Ovary (tissue), 9 donors: ENCODE results near the gene EML6. TPM values are rescaled to one million over a fixed set of nuclear protein-coding genes. Genes with fewer than 3 reads are reported as not detected.

ENCODE experiments used
- DNase-seq, 5 donors: peaks; one replicate each; pipeline ENCODE4 v3.0.0-alpha.2; 2019 to 2020
- H3K27ac ChIP-seq, 2 donors: fragments of 200-600 bp; one replicate each; pipeline versions ENCODE4 v1.5.1 to v1.8.0; 2019 to 2022
- H3K27me3 ChIP-seq: fragments of 200-600 bp; one replicate; pipeline ENCODE4 v1.8.0; 2022
- H3K36me3 ChIP-seq: fragments of 200-600 bp; sonication (generic); one replicate; pipeline ENCODE4 v1.5.1; 2019
- H3K4me1 ChIP-seq: one replicate; pipeline ENCODE4 v1.8.1; 2013; ENCODE audit warnings: mild to moderate bottlenecking, moderate library complexity; ENCODE audit not compliant: insufficient read depth
- H3K4me3 ChIP-seq: fragments of 200-600 bp; sonication (generic); one replicate; pipeline ENCODE4 v1.5.1; 2017
- H3K9me3 ChIP-seq, 2 donors: fragments of 200-600 bp in 1 of 2; sonication (generic) in 1 of 2; one replicate each; pipeline versions ENCODE4 v1.5.1 to v1.8.1; 2013 to 2019; ENCODE audit warnings: mild to moderate bottlenecking in 1 of 2, moderate library complexity in 1 of 2
- EP300 ChIP-seq: sonication (generic); formaldehyde crosslinking; IDR thresholded peaks from one replicate; pipeline ENCODE4 v1.6.1; 2017; ENCODE audit warnings: antibody characterized with exemption
- POLR2A ChIP-seq: fragments of 450-650 bp; IDR thresholded peaks from one replicate; pipeline ENCODE4 v1.6.1; 2017; ENCODE audit warnings: antibody characterized with exemption, mild to moderate bottlenecking, moderate library complexity
- WGBS, 3 donors: extraction: QIAGEN DNeasy Blood & Tissue Kit in 1 of 3; methylation state at CpG; one replicate each; pipeline versions ENCODE4 v1.1.5 to v1.1.7; 2013 to 2017; 5-methylcytosine and 5-hydroxymethylcytosine counted together
- intact Hi-C, 4 donors: fragments of 100-400 bp; cut with DNase I; formaldehyde crosslinking; loops; one replicate each; pipeline versions ENCODE4 v1.11.0 to v1.15.1; 2022 to 2023
- polyA plus RNA-seq, 2 donors: library from polyadenylated mRNA; stranded (reverse); fragments of 200-250 nt in 1 of 2; fragments of 350-450 nt in 1 of 2; fragmentation: Illumina TruSeq in 1 of 2; extraction: RNeasy Lipid Tissue Mini Kit (QIAGEN cat#74804) in 1 of 2; gene quantifications; one replicate each; pipeline ENCODE4 v1.2.3, GENCODE V29; 2013 to 2014
- total RNA-seq, 7 donors: library from RNA; depleted of rRNA in 2 of 7; stranded (reverse); fragments of >200 nt in 2 of 7; fragmentation: NEBNext Ultra II Directional in 3 of 7; extraction: Animal tissue kit (Norgen Biotek cat#: 25700) in 3 of 7; gene quantifications; one replicate each; pipeline versions ENCODE4 v1.1.0 to v1.2.4, GENCODE V29; 2016 to 2023
- TF ChIP-seq, protein P1 (sequence below), 3 donors: fragments of 450-650 bp in 2 of 3; fragments of 200-600 bp in 1 of 3; IDR thresholded peaks; one replicate each; pipeline versions ENCODE4 v1.5.1 to v1.8.0; 2016 to 2022; ENCODE audit warnings: antibody characterized with exemption in 3 of 3, mild to moderate bottlenecking in 1 of 3
- donor health status: DM: no; HTN: no; CAD: no; lungs with moderate emphysema.
- donor health status: DM: no; HTN: no; CAD: no.
- donor health status: Bipolar disorder and iron deficiency.
- donor health status: DM: yes; HTN: yes; CAD: no.
- donor health status: DM: no; HTN: no; CAD: no.
- donor health status: DM: yes; HTN: yes; CAD: no.

Gene EML6
- total and polyA plus RNA-seq, 9 donors, result 0.22 to 3.7 (median 0.48) TPM

DNA sequence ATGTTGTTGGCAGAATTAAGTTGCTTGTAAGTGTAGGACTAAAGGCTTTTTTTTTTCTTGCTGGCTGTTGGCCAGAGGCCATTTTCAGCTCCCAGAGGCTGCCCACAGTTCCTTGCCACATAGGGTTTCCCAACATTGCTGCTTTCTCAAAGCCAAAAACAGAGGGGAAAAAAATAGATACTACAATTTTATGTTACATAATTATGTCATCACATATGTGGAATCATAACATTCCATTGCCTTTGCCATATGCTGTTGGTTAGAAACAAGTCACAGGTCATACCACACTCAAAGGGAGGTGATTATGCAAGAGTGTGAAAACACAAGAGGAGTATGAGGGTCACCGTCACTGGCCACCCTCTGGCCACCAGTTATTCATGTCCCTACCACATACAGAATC lies 172.3 kb downstream of the EML6 start:
- TF ChIP-seq EP300, result no peak
- TF ChIP-seq, protein P1, sequence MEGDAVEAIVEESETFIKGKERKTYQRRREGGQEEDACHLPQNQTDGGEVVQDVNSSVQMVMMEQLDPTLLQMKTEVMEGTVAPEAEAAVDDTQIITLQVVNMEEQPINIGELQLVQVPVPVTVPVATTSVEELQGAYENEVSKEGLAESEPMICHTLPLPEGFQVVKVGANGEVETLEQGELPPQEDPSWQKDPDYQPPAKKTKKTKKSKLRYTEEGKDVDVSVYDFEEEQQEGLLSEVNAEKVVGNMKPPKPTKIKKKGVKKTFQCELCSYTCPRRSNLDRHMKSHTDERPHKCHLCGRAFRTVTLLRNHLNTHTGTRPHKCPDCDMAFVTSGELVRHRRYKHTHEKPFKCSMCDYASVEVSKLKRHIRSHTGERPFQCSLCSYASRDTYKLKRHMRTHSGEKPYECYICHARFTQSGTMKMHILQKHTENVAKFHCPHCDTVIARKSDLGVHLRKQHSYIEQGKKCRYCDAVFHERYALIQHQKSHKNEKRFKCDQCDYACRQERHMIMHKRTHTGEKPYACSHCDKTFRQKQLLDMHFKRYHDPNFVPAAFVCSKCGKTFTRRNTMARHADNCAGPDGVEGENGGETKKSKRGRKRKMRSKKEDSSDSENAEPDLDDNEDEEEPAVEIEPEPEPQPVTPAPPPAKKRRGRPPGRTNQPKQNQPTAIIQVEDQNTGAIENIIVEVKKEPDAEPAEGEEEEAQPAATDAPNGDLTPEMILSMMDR (IDR thresholded peaks at IDR 0.05), result no peak
- TF ChIP-seq POLR2A, result no peak
- Histone ChIP-seq H3K27ac (no peak overlapping the region), H3K9me3 (no peaks in the 10 kb centered on the region), H3K27me3 (no peaks in the 10 kb centered on the region), H3K4me1 (no peaks in the 10 kb centered on the region), H3K4me3 (no peak overlapping the region), H3K36me3 (no peaks in the 10 kb centered on the region)
- WGBS, 3 donors, result 91 to 100% (median 98%) methylated on average over 1 of the region's 1 CpG
- no peak for DNase-seq
- intact Hi-C loops, result no loop called here

DNA sequence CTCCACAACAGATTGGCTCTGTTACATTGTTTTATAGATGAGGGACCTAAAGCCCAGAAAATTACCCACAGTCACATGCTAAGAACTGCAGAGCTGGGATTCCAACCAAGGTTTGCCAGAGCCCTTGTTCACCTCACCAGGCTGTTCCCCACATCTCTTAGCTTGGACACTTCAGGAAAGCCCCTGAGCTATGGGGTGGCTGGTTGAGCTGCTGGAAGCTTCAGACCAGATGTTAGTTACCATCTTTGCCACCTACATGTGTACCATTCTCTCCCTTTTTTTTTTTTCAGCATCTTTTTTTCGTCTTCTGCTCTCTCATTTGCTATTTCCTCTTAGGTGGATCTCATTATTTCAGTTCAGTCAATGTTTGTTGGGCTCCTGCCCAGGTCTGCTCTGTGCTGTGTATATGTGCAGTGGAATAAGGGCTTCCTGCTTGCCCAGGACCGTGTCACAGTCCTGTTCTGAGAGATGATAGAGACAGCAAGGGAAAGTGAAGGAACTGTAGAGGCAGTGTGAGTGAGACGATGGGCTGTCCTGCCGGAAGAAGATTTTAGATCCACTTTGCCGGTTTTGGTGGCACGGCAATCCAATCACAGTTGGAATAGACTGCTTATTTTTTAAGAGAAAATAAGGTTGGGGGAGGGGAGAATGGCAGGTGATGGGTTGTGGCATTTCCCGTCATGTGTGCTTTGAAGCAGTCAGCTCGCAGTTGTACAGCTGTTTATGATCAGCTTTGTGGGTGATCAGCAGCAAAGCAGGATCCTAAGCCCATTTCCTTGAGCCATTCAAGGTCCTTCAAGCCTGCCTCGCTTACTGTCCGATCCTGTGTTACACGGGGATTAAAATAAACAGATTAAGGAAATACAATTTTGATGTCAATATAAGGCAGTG lies 174.2 kb downstream of the EML6 start:
- no peak for DNase-seq
- Histone ChIP-seq H3K4me1 (no peaks in the 10 kb centered on the region), H3K27me3 (no peaks in the 10 kb centered on the region), H3K36me3 (no peaks in the 10 kb centered on the region), H3K27ac (no peak overlapping the region), H3K9me3 (no peaks in the 10 kb centered on the region), H3K4me3 (no peak overlapping the region)
- WGBS, 3 donors, result 62 to 76% (median 74%) methylated on average over 11 of the region's 11 CpGs
- intact Hi-C loops, result no loop called here
- TF ChIP-seq POLR2A (no peak), EP300 (no peak)
- TF ChIP-seq, protein P1 (IDR thresholded peaks at IDR 0.05), result no peak

DNA sequence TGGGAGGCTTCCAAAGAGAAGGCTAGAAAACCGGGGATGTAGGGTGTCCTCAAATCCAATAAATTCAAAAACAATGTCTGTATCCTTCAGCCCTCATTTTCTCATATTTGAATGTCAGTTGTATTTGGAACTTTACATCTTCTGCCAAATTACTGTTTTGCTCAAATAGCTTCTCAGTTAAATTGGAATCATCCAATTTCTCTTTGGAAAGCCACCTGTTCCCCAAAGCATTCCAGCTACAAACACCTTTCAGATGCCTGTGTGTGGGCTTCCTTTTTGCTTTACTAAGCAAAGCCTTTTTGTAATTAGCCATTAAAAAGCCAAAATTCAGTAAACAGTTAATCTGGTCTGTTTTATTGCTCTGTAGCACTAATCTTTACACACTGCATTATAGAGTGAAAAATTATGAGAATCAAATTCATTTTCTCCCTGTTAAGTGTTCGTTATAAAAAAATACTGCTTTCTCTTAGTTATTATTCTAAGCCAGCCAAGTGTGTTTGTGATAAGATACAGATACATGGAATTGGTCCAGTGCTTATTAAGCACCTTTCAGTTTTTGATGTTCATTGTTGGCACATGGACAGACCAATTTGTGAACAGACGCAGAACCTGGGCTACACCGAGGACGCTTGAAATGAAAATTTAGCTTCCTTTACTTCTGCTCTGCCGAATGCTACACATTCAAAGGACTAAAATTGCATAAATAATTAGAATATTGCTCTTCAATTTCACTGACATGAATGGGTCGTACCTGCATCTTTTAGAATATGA lies 175.2 kb downstream of the EML6 start:
- Histone ChIP-seq H3K27ac (no peak overlapping the region), H3K4me1 (no peaks in the 10 kb centered on the region), H3K36me3 (no peaks in the 10 kb centered on the region), H3K27me3 (no peaks in the 10 kb centered on the region), H3K9me3 (no peaks in the 10 kb centered on the region), H3K4me3 (no peak overlapping the region)
- DNase-seq, result no peak
- TF ChIP-seq EP300 (no peak), POLR2A (no peak)
- TF ChIP-seq, protein P1 (IDR thresholded peaks at IDR 0.05), result no peak
- 69 to 76% (median 71%) methylated on average over 7 of the region's 7 CpGs for WGBS, 3 donors
- intact Hi-C loops, result no loop called here

DNA sequence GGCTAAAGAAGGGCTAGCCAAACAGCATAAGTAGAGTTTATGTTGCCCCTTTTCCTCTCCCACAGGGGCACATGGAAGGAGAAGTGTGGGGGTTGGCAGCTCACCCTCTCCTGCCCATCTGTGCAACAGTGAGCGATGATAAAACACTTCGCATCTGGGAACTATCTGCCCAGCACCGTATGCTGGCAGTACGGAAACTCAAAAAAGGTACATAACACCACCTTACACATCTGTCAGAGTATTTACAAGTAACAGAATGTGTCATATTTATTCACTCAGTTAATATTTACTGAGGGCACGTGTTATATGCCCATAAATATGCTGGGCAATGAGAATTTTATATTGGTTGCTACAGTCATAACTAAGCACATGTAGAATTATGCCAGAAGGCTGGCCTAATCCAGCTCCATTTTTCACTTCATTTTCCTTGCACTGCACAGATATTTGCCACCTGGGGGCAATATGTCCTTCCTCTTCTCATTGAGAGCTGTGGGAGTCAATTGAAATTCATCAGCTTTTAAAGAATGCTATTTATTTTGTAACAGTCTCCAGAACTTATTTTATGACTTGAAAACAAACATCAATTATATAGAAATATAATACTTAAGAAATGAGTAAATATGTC lies 176.2 kb downstream of the EML6 start:
- H3K4me3 ChIP-seq, result no peak overlapping the region
- intact Hi-C loops, result loop anchor here (2.0 to 10.0 kb wide), 3 partner anchors 265 to 275 kb away; no protein-coding TSS in a partner anchor
- TF ChIP-seq, protein P1 (IDR thresholded peaks at IDR 0.05), result peak; percentile 15 to 69 (median 58)
- TF ChIP-seq EP300 (no peak), POLR2A (no peak)
- WGBS, 3 donors, result 77 to 79% (median 77%) methylated on average over 5 of the region's 5 CpGs
- H3K9me3 ChIP-seq, result no peaks in the 10 kb centered on the region
- DNase-seq, result peak in 1 of 5 donors; percentile 22
- no peaks in the 10 kb centered on the region for H3K27me3 ChIP-seq
- no peaks in the 10 kb centered on the region for H3K4me1 ChIP-seq
- H3K36me3 ChIP-seq, result no peaks in the 10 kb centered on the region
- no peak overlapping the region for H3K27ac ChIP-seq
